Gastrocnemius medialis (tissue), 4 donors: ENCODE results near the gene LRMDA.

Experiments
- CTCF ChIP-seq, 5 experiments: fragments of 450-650 bp in 3 of 5; fragments of 200-600 bp in 2 of 5; sonication (generic) in 2 of 5; IDR thresholded peaks in 4 of 5; conservative IDR thresholded peaks in 1 of 5; 1 replicate in 4 of 5; 2 replicates in 1 of 5; pipeline ENCODE4 v1.5.1; 2016 to 2019; ENCODE audit warnings: antibody characterized with exemption in 5 of 5, mild to moderate bottlenecking in 3 of 5, moderate library complexity in 3 of 5
- POLR2A ChIP-seq, 2 donors: fragments of 450-650 bp; IDR thresholded peaks; one replicate each; pipeline ENCODE4 v1.6.1; 2017; ENCODE audit warnings: antibody characterized with exemption in 2 of 2, mild to moderate bottlenecking in 2 of 2, moderate library complexity in 2 of 2

DNA sequence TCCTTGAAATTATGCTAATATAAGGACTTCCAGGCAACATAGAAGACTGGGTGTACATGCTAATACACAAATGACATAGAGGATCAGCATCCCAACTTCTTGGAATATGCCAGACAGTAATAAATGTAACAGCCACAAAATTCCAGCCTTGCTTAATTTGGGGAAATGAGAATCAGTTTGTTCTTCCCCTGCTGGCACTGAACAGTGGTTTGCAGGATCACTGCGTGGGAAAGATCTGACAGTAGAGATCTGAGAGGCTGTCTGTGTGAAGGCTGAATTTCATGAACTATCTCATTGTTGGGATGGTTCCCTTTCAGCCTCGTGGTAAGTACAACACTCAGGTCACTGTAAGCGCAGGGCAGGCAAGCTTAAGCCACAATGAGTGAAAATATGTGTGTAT lies 1078.0 kb downstream of the LRMDA start:
- TF ChIP-seq CTCF (IDR thresholded peaks at IDR 0.05 in 4 of 5, conservative IDR thresholded peaks at IDR 0.05 in 1 of 5) = no peak
- TF ChIP-seq POLR2A (IDR thresholded peaks at IDR 0.05) = no peak
